HG03045 (cell line): ENCODE data around the gene GYS2.

ENCODE experiments used
- ATAC-seq: cut with Tn5 transposase; IDR thresholded peaks from one replicate; pipeline ENCODE4 v1.9.1; 2021; ENCODE audit warnings: mild to moderate bottlenecking, moderate library complexity; ENCODE audit not compliant: unreplicated experiment

Gene GYS2

GRCh38 chr12:21558100-21558679, 46.5 kb downstream of the GYS2 start:
- no peak for ATAC-seq

GRCh38 chr12:21553329-21553675, 51.3 kb downstream of the GYS2 start:
- ATAC-seq, result no peak

GRCh38 chr12:21552635-21553328, 51.9 kb downstream of the GYS2 start:
- ATAC-seq, result no peak

- ATAC-seq, result no peak
Observed at GRCh38 chr12:21551841-21552465, 52.7 kb downstream of the GYS2 start.

GRCh38 chr12:21547437-21547836, 57.2 kb downstream of the GYS2 start:
- no peak for ATAC-seq

- no peak for ATAC-seq
Observed at GRCh38 chr12:21546716-21547115, 57.9 kb downstream of the GYS2 start.

GRCh38 chr12:21545557-21545956, 59.1 kb downstream of the GYS2 start:
- ATAC-seq, result no peak

GRCh38 chr12:21543151-21543550, 61.5 kb downstream of the GYS2 start:
- ATAC-seq, result no peak

GRCh38 chr12:21542403-21542802, 62.2 kb downstream of the GYS2 start:
- no peak for ATAC-seq

- ATAC-seq, result no peak
Observed at GRCh38 chr12:21541773-21542172, 62.9 kb downstream of the GYS2 start.

GRCh38 chr12:21539797-21540196, 64.8 kb downstream of the GYS2 start:
- no peak for ATAC-seq

- no peak for ATAC-seq
Observed at GRCh38 chr12:21538061-21538653, 66.5 kb downstream of the GYS2 start.

- ATAC-seq, result no peak
Observed at GRCh38 chr12:21529456-21529855, 75.2 kb downstream of the GYS2 start.

GRCh38 chr12:21528953-21529352, 75.7 kb downstream of the GYS2 start:
- ATAC-seq, result no peak

GRCh38 chr12:21527451-21528180, 77.0 kb downstream of the GYS2 start:
- peak; percentile 95 for ATAC-seq

- ATAC-seq, result no peak
Observed at GRCh38 chr12:21526721-21527345, 77.8 kb downstream of the GYS2 start.

GRCh38 chr12:21526053-21526452, 78.6 kb downstream of the GYS2 start, which contains the start of gene SPX:
TSS of gene SPX (plus strand) at chr12:21526296. CDS start at chr12:21526473, 177 bp downstream.
- no peak for ATAC-seq

GRCh38 chr12:21523148-21523547, 81.5 kb downstream of the GYS2 start:
- no peak for ATAC-seq

GRCh38 chr12:21521541-21521940, 83.1 kb downstream of the GYS2 start:
- no peak for ATAC-seq

- no peak for ATAC-seq
Observed at GRCh38 chr12:21518451-21518850, 86.2 kb downstream of the GYS2 start.

- no peak for ATAC-seq
Observed at GRCh38 chr12:21516281-21516680, 88.4 kb downstream of the GYS2 start.
